SK-N-SH treated with all-trans-retinoic acid at 6 μM for 48 hours (cell line): ENCODE measurements around the gene MRPS14.

Experiments
- ATAC-seq: fragments of 200-7000 bp; cut with Tn5 transposase; 3 replicates; pipeline ENCODE4 v1.9.1; 2020; ENCODE audit warnings: mild to moderate bottlenecking, moderate library complexity
- ARNTL ChIP-seq: fragments of 450-650 bp; formaldehyde crosslinking; IDR thresholded peaks from 2 replicates; pipeline ENCODE4 v1.5.0; 2020; ENCODE audit warnings: low read depth, mild to moderate bottlenecking, moderate library complexity, borderline replicate concordance
- BACH2 ChIP-seq: fragments of 250-450 bp; sonication (Bioruptor Pico); IDR thresholded peaks from 2 replicates; pipeline ENCODE4 v1.9.0; 2021; ENCODE audit warnings: mild to moderate bottlenecking, borderline replicate concordance
- CREB5 ChIP-seq: fragments of 250-450 bp; sonication (Bioruptor Pico); IDR thresholded peaks from 2 replicates; pipeline ENCODE4 v1.5.1; 2020; ENCODE audit warnings: low read depth, mild to moderate bottlenecking, moderate library complexity
- GLIS3 ChIP-seq: fragments of 250-450 bp; sonication (Bioruptor Pico); IDR thresholded peaks from 2 replicates; pipeline ENCODE4 v1.5.0; 2020; ENCODE audit warnings: mild to moderate bottlenecking, moderate library complexity
- ISL1 ChIP-seq: fragments of 250-450 bp; sonication (Bioruptor Pico); IDR thresholded peaks from 2 replicates; pipeline ENCODE4 v2.1.2; 2022; ENCODE audit warnings: mild to moderate bottlenecking, moderate library complexity
- OSR1 ChIP-seq: fragments of 250-450 bp; sonication (Bioruptor Pico); IDR thresholded peaks from 2 replicates; pipeline ENCODE4 v1.8.0; 2022; ENCODE audit warnings: moderate library complexity, mild to moderate bottlenecking, inconsistent platforms
- POU6F1 ChIP-seq: fragments of 250-450 bp; sonication (Bioruptor Pico); IDR thresholded peaks from 2 replicates; pipeline ENCODE4 v1.8.0; 2021; ENCODE audit warnings: low read depth, mild to moderate bottlenecking, moderate library complexity, borderline replicate concordance
- PPARA ChIP-seq: fragments of 250-450 bp; sonication (Bioruptor Pico); IDR thresholded peaks from 2 replicates; pipeline ENCODE4 v1.5.0; 2020; ENCODE audit warnings: mild to moderate bottlenecking, borderline replicate concordance
- TCF4 ChIP-seq: fragments of 250-450 bp; sonication (Bioruptor Pico); IDR thresholded peaks from 2 replicates; pipeline ENCODE4 v1.8.0; 2021; ENCODE audit warnings: mild to moderate bottlenecking, moderate library complexity, borderline replicate concordance
- TOX ChIP-seq: fragments of 250-450 bp; sonication (Bioruptor Pico); IDR thresholded peaks from 2 replicates; pipeline ENCODE4 v1.8.0; 2021; ENCODE audit warnings: mild to moderate bottlenecking, moderate library complexity, borderline replicate concordance
- TSHZ2 ChIP-seq: fragments of 250-450 bp; sonication (Bioruptor Pico); IDR thresholded peaks from 2 replicates; pipeline ENCODE4 v1.5.0; 2020; ENCODE audit warnings: mild to moderate bottlenecking, moderate library complexity
- ZFP3 ChIP-seq: fragments of 250-450 bp; sonication (Bioruptor Pico); IDR thresholded peaks from 2 replicates; pipeline ENCODE4 v1.5.0; 2020; ENCODE audit warnings: mild to moderate bottlenecking, moderate library complexity
- ZFP30 ChIP-seq: fragments of 450-650 bp; formaldehyde crosslinking; IDR thresholded peaks from 2 replicates; pipeline ENCODE4 v1.5.0; 2022; ENCODE audit warnings: mild to moderate bottlenecking, moderate library complexity
- ZNF565 ChIP-seq: fragments of 450-650 bp; formaldehyde crosslinking; conservative IDR thresholded peaks from 2 replicates; pipeline ENCODE4 v1.5.0; 2020; ENCODE audit warnings: low read depth, mild to moderate bottlenecking, moderate library complexity
- ZNF70 ChIP-seq: fragments of 450-650 bp; formaldehyde crosslinking; IDR thresholded peaks from 2 replicates; pipeline ENCODE4 v1.5.0; 2020; ENCODE audit warnings: mild to moderate bottlenecking, moderate library complexity
- ZNF8 ChIP-seq: fragments of 450-650 bp; formaldehyde crosslinking; IDR thresholded peaks from 2 replicates; pipeline ENCODE4 v1.5.0; 2020; ENCODE audit warnings: mild to moderate bottlenecking, moderate library complexity
- TF ChIP-seq, protein P1 (sequence below): fragments of 250-450 bp; sonication (Bioruptor Pico); IDR thresholded peaks from 2 replicates; pipeline ENCODE4 v1.5.1; 2021; ENCODE audit warnings: mild to moderate bottlenecking, moderate library complexity
- TF ChIP-seq, protein P2 (sequence below): fragments of 250-450 bp; sonication (Bioruptor Pico); IDR thresholded peaks from 2 replicates; pipeline ENCODE4 v1.8.0; 2020; ENCODE audit warnings: mild to moderate bottlenecking, moderate library complexity, borderline replicate concordance

MRPS14 gene

DNA sequence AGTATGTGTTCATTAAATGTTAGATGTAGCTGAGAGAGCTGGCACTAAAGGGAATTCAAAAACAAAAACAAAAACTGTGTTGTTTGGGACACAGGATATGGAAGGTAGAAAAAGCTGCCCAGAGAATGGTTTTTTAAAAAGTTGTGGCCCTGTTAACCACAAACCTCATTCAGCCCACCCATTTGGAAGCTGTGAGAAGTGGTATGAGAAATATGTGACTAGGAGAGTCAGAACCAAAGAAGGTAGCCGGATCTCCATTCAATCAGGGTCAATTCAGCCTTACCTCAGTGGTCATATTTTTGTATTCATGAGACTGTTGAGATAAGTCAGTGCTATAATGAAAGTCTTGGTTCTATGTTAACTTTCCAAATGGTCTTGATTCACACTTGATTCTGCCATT is 53.2 kb downstream of the MRPS14 start:
- TF ChIP-seq ISL1 (no peak), ZNF565 (CRISPR knock-in tag) (no peak), BACH2 (CRISPR knock-in tag) (no peak), ARNTL (CRISPR knock-in tag) (no peak), POU6F1 (no peak), TSHZ2 (no peak), CREB5 (CRISPR knock-in tag) (no peak), ZFP3 (CRISPR knock-in tag) (no peak), ZNF70 (CRISPR knock-in tag) (no peak), GLIS3 (CRISPR knock-in tag) (no peak)
- TF ChIP-seq, protein P1, sequence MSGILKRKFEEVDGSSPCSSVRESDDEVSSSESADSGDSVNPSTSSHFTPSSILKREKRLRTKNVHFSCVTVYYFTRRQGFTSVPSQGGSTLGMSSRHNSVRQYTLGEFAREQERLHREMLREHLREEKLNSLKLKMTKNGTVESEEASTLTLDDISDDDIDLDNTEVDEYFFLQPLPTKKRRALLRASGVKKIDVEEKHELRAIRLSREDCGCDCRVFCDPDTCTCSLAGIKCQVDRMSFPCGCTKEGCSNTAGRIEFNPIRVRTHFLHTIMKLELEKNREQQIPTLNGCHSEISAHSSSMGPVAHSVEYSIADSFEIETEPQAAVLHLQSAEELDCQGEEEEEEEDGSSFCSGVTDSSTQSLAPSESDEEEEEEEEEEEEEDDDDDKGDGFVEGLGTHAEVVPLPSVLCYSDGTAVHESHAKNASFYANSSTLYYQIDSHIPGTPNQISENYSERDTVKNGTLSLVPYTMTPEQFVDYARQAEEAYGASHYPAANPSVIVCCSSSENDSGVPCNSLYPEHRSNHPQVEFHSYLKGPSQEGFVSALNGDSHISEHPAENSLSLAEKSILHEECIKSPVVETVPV = no peak
- no peak for ATAC-seq

- peak; percentile 63 for ATAC-seq
- no peak for TF ChIP-seq PPARA
- TF ChIP-seq ZNF8 = no peak
- no peak for TF ChIP-seq CREB5 (CRISPR knock-in tag)
- TF ChIP-seq ZFP3 (CRISPR knock-in tag) = no peak
Measured at GRCh38 chr1:174968750-174969244, 54.4 kb downstream of the MRPS14 start.

- TF ChIP-seq PPARA = no peak
- TF ChIP-seq OSR1 (CRISPR knock-in tag) = peak; percentile 28; the same call in 1 of the 2 replicates
- no peak for ATAC-seq
Measured at GRCh38 chr1:174967845-174968705, 55.1 kb downstream of the MRPS14 start.

GRCh38 chr1:174966008-174966572 is 57.1 kb downstream of the MRPS14 start:
- no peak for ATAC-seq
- TF ChIP-seq ZFP3 (CRISPR knock-in tag) (no peak), ZFP30 (CRISPR knock-in tag) (no peak), TCF4 (CRISPR knock-in tag) (no peak), POU6F1 (no peak), ZNF565 (CRISPR knock-in tag) (no peak), OSR1 (CRISPR knock-in tag) (no peak), PPARA (no peak), TOX (CRISPR knock-in tag) (no peak), GLIS3 (CRISPR knock-in tag) (no peak), CREB5 (CRISPR knock-in tag) (no peak)
- TF ChIP-seq, protein P2, sequence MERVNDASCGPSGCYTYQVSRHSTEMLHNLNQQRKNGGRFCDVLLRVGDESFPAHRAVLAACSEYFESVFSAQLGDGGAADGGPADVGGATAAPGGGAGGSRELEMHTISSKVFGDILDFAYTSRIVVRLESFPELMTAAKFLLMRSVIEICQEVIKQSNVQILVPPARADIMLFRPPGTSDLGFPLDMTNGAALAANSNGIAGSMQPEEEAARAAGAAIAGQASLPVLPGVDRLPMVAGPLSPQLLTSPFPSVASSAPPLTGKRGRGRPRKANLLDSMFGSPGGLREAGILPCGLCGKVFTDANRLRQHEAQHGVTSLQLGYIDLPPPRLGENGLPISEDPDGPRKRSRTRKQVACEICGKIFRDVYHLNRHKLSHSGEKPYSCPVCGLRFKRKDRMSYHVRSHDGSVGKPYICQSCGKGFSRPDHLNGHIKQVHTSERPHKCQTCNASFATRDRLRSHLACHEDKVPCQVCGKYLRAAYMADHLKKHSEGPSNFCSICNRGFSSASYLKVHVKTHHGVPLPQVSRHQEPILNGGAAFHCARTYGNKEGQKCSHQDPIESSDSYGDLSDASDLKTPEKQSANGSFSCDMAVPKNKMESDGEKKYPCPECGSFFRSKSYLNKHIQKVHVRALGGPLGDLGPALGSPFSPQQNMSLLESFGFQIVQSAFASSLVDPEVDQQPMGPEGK (CRISPR knock-in tag) = no peak
